Measurements from ENCODE around the gene CCNF. TPM values are rescaled to one million over a fixed set of nuclear protein-coding genes. Genes with fewer than 3 reads are reported as not detected.

CCNF gene
- total RNA-seq, 1 experiment from 2014 or later = 52.4 TPM

- Mint-ChIP-seq H3K27ac (ENCODE audit: unreplicated experiment) (no peak overlapping the region), H3K36me3 (ENCODE audit: insufficient read depth, unreplicated experiment) (peaks cover 92% of the 10 kb centered on the region), H3K9me3 (ENCODE audit: unreplicated experiment) (no peaks in the 10 kb centered on the region), H3K4me1 (ENCODE audit: low read depth, unreplicated experiment) (no peaks in the 10 kb centered on the region), H3K27me3 (ENCODE audit: insufficient read depth, unreplicated experiment) (no peaks in the 10 kb centered on the region), H3K4me3 (ENCODE audit: unreplicated experiment) (no peak overlapping the region)
- ChIA-PET POLR2A (no interaction called here), CTCF (no interaction called here)
- peaks cover 2% of the 10 kb centered on the region for H3K36me3 ChIP-seq (ENCODE audit: control insufficient read depth, insufficient read depth, low read length)
- BruUV-seq (replicated peaks) = no TSS peak
- no peak for DNase-seq
- H3K27me3 ChIP-seq (replicated peaks; ENCODE audit: control insufficient read depth, insufficient read depth, low read length) = no peaks in the 10 kb centered on the region
- H3K4me3 ChIP-seq (ENCODE audit: low read depth, low read length) = no peak overlapping the region
- no peaks in the 10 kb centered on the region; the same call in 1 of the 2 replicates for H3K4me1 ChIP-seq
- no peak for TF ChIP-seq CTCF (IDR thresholded peaks at IDR 0.05; ENCODE audit: insufficient read depth in 1 of 2, low read depth in 1 of 2, low read length in 1 of 2, severe bottlenecking in 1 of 2, unreplicated experiment in 1 of 2)
- intact Hi-C loops (cut with micrococcal nuclease; ENCODE audit: unreplicated experiment) = loop anchor here (10.0 kb wide), 1 partner anchor 69 kb away; no protein-coding TSS in a partner anchor
- no peaks in the 10 kb centered on the region for H3K9me3 ChIP-seq
These were observed 6.9 kb downstream of the CCNF start for GRCh38 chr16:2436110-2436509.

GRCh38 chr16:2437032-2437790 lies 8.0 kb downstream of the CCNF start:
- no peaks in the 10 kb centered on the region for H3K9me3 ChIP-seq
- intact Hi-C loops (cut with micrococcal nuclease; ENCODE audit: unreplicated experiment) = loop anchor here (10.0 kb wide), 1 partner anchor 68 kb away; no protein-coding TSS in a partner anchor
- no peaks in the 10 kb centered on the region for H3K9me3 Mint-ChIP-seq (ENCODE audit: unreplicated experiment)
- H3K27ac Mint-ChIP-seq (ENCODE audit: unreplicated experiment) = no peak overlapping the region
- H3K36me3 ChIP-seq (ENCODE audit: control insufficient read depth, insufficient read depth, low read length) = peaks cover 2% of the 10 kb centered on the region
- no TSS peak for BruUV-seq (replicated peaks)
- H3K4me1 ChIP-seq = no peaks in the 10 kb centered on the region
- ChIA-PET POLR2A (no interaction called here), CTCF (no interaction called here)
- H3K4me1 Mint-ChIP-seq (ENCODE audit: low read depth, unreplicated experiment) = no peaks in the 10 kb centered on the region
- TF ChIP-seq CTCF (IDR thresholded peaks at IDR 0.05; ENCODE audit: insufficient read depth in 1 of 2, low read depth in 1 of 2, low read length in 1 of 2, severe bottlenecking in 1 of 2, unreplicated experiment in 1 of 2) = no peak
- H3K36me3 Mint-ChIP-seq (ENCODE audit: insufficient read depth, unreplicated experiment) = peaks cover 89% of the 10 kb centered on the region
- no peak overlapping the region for H3K4me3 Mint-ChIP-seq (ENCODE audit: unreplicated experiment)
- no peak for DNase-seq
- no peak overlapping the region for H3K4me3 ChIP-seq (ENCODE audit: low read depth, low read length)
- no peaks in the 10 kb centered on the region for H3K27me3 Mint-ChIP-seq (ENCODE audit: insufficient read depth, unreplicated experiment)
- no peaks in the 10 kb centered on the region for H3K27me3 ChIP-seq (replicated peaks; ENCODE audit: control insufficient read depth, insufficient read depth, low read length)

GRCh38 chr16:2438121-2438520 lies 8.9 kb downstream of the CCNF start:
- Histone ChIP-seq H3K4me3 (ENCODE audit: low read depth, low read length) (no peak overlapping the region), H3K4me1 (no peaks in the 10 kb centered on the region), H3K9me3 (no peaks in the 10 kb centered on the region), H3K36me3 (ENCODE audit: control insufficient read depth, insufficient read depth, low read length) (peaks cover 2% of the 10 kb centered on the region), H3K27me3 (replicated peaks; ENCODE audit: control insufficient read depth, insufficient read depth, low read length) (no peaks in the 10 kb centered on the region)
- peaks cover 82% of the 10 kb centered on the region for H3K36me3 Mint-ChIP-seq (ENCODE audit: insufficient read depth, unreplicated experiment)
- H3K27ac Mint-ChIP-seq (ENCODE audit: unreplicated experiment) = no peak overlapping the region
- CTCF ChIA-PET = no interaction called here
- H3K4me3 Mint-ChIP-seq (ENCODE audit: unreplicated experiment) = no peak overlapping the region
- H3K4me1 Mint-ChIP-seq (ENCODE audit: low read depth, unreplicated experiment) = no peaks in the 10 kb centered on the region
- POLR2A ChIA-PET = no interaction called here
- BruUV-seq (replicated peaks) = no TSS peak
- DNase-seq = no peak
- H3K27me3 Mint-ChIP-seq (ENCODE audit: insufficient read depth, unreplicated experiment) = no peaks in the 10 kb centered on the region
- intact Hi-C loops (cut with micrococcal nuclease; ENCODE audit: unreplicated experiment) = loop anchor here (10.0 kb wide), 1 partner anchor 67 kb away; no protein-coding TSS in a partner anchor
- no peak for TF ChIP-seq CTCF (IDR thresholded peaks at IDR 0.05; ENCODE audit: insufficient read depth in 1 of 2, low read depth in 1 of 2, low read length in 1 of 2, severe bottlenecking in 1 of 2, unreplicated experiment in 1 of 2)
- no peaks in the 10 kb centered on the region for H3K9me3 Mint-ChIP-seq (ENCODE audit: unreplicated experiment)
